ENCODE results near the gene SETBP1. TPM values are rescaled to one million over a fixed set of nuclear protein-coding genes. Genes with fewer than 3 reads are reported as not detected.

SETBP1 gene
- total RNA-seq, 1 experiment from 2014 or later = 9.6 TPM

GRCh38 chr18:44792456-44793061 lies 111.9 kb downstream of the SETBP1 start:
- CTCF ChIA-PET = no interaction called here
- ATAC-seq (no peak), DNase-seq (ENCODE audit: low spot score) (no peak)
- Mint-ChIP-seq H3K27me3 (ENCODE audit: low read depth) (no peaks in the 10 kb centered on the region), H3K4me3 (no peak overlapping the region), H3K27ac (no peak overlapping the region), H3K36me3 (no peaks in the 10 kb centered on the region), H3K4me1 (peaks cover 35% of the 10 kb centered on the region), H3K9me3 (no peaks in the 10 kb centered on the region)
- POLR2A ChIA-PET = no interaction called here
- TF ChIP-seq CDX4 (CRISPR knock-in tag; IDR thresholded peaks at IDR 0.05; ENCODE audit: borderline replicate concordance) = no peak
- no peak for TF ChIP-seq SMAD4 (CRISPR knock-in tag; IDR thresholded peaks at IDR 0.05)
- TF ChIP-seq ZNF532 (CRISPR knock-in tag; IDR thresholded peaks at IDR 0.05; ENCODE audit: borderline replicate concordance) = no peak
- no peak for TF ChIP-seq SP1 (CRISPR knock-in tag; conservative IDR thresholded peaks at IDR 0.05)
- no peak for TF ChIP-seq MXD4 (CRISPR knock-in tag; IDR thresholded peaks at IDR 0.05; ENCODE audit: borderline replicate concordance)

- no peak for TF ChIP-seq SMAD4 (CRISPR knock-in tag; IDR thresholded peaks at IDR 0.05)
- no peak for TF ChIP-seq CTCF (IDR thresholded peaks at IDR 0.05)
- TF ChIP-seq TCF7 (CRISPR knock-in tag; IDR thresholded peaks at IDR 0.05; ENCODE audit: low read depth) = no peak
- no peak for TF ChIP-seq ZNF232 (CRISPR knock-in tag; IDR thresholded peaks at IDR 0.05)
- TF ChIP-seq GRHL2 (CRISPR knock-in tag; IDR thresholded peaks at IDR 0.05; ENCODE audit: insufficient replicate concordance, severe bottlenecking) = no peak
- no peak for TF ChIP-seq ZNF281 (CRISPR knock-in tag; IDR thresholded peaks at IDR 0.05)
- TF ChIP-seq ARID4B (CRISPR knock-in tag; IDR thresholded peaks at IDR 0.05; ENCODE audit: borderline replicate concordance) = no peak
- no peak for TF ChIP-seq ZMAT4 (CRISPR knock-in tag; IDR thresholded peaks at IDR 0.05)
- ATAC-seq = no peak
- POLR2A ChIA-PET = no interaction called here
- DNase-seq (ENCODE audit: low spot score) = no peak
- H3K36me3 Mint-ChIP-seq = no peaks in the 10 kb centered on the region
- CTCF ChIA-PET = no interaction called here
- H3K4me1 Mint-ChIP-seq = peaks cover 35% of the 10 kb centered on the region
- no peak overlapping the region for H3K27ac Mint-ChIP-seq
- H3K9me3 Mint-ChIP-seq = no peaks in the 10 kb centered on the region
- no peaks in the 10 kb centered on the region for H3K27me3 Mint-ChIP-seq (ENCODE audit: low read depth)
- H3K4me3 Mint-ChIP-seq = no peak overlapping the region
These were observed 112.5 kb downstream of the SETBP1 start for GRCh38 chr18:44793194-44793593.
